NCI-H1048 (cell line): ENCODE results near the gene TEX13C.
"Not testable (repeated sequence)": the region's sequence is repeated elsewhere in the genome, so short reads cannot be mapped to it uniquely, and the experiment has no call there.

Experiments used
- DNase-seq: peaks from one replicate; lab custom pipeline; 2025; lab: John Stamatoyannopoulos, UW

The TEX13C gene

GRCh38 chrX:125319646-125320521, at the start of gene TEX13C:
Gene TEX13C, plus strand, starts transcription at chrX:125319871. Its CDS starts 249 bp downstream, at chrX:125320120.
- DNase-seq, result no peak

GRCh38 chrX:125287282-125287681, 32.4 kb upstream of the TEX13C start:
- DNase-seq, result no peak

GRCh38 chrX:125288343-125288742, 31.3 kb upstream of the TEX13C start:
- no peak for DNase-seq

GRCh38 chrX:125289209-125289608, 30.5 kb upstream of the TEX13C start:
- DNase-seq, result no peak

GRCh38 chrX:125289920-125290319, 29.8 kb upstream of the TEX13C start:
- DNase-seq, result no peak

GRCh38 chrX:125291124-125291523, 28.5 kb upstream of the TEX13C start:
- no peak for DNase-seq

GRCh38 chrX:125293850-125294780, 25.6 kb upstream of the TEX13C start:
- DNase-seq, result no peak

- DNase-seq, result no peak
Measured at GRCh38 chrX:125295337-125295736, 24.3 kb upstream of the TEX13C start.

- DNase-seq, result no peak
Measured at GRCh38 chrX:125298871-125299270, 20.8 kb upstream of the TEX13C start.

- no peak for DNase-seq
Measured at GRCh38 chrX:125306335-125306866, 13.3 kb upstream of the TEX13C start.

- no peak for DNase-seq
Measured at GRCh38 chrX:125308653-125309052, 11.0 kb upstream of the TEX13C start.

- DNase-seq, result not testable (repeated sequence)
Measured at GRCh38 chrX:125319166-125319565, 505 bp upstream of the TEX13C start.

- DNase-seq, result no peak
Measured at GRCh38 chrX:125322431-125322830, 2.8 kb downstream of the TEX13C start.

- no peak for DNase-seq
Measured at GRCh38 chrX:125326599-125326998, 6.9 kb downstream of the TEX13C start.

- no peak for DNase-seq
Measured at GRCh38 chrX:125327891-125328290, 8.2 kb downstream of the TEX13C start.

- no peak for DNase-seq
Measured at GRCh38 chrX:125333583-125333982, 13.9 kb downstream of the TEX13C start.

GRCh38 chrX:125340490-125340889, 20.8 kb downstream of the TEX13C start:
- DNase-seq, result no peak

GRCh38 chrX:125374169-125374568, 54.5 kb downstream of the TEX13C start:
- DNase-seq, result no peak
